ENCODE results near the gene CLCA2.

- no peak for TF ChIP-seq EZH2phosphoT487 (IDR thresholded peaks at IDR 0.05; ENCODE audit: borderline replicate concordance, low read depth)
- TF ChIP-seq CTCF (IDR thresholded peaks at IDR 0.05), result no peak
- TF ChIP-seq ELF1 (IDR thresholded peaks at IDR 0.05), result no peak
- TF ChIP-seq JUND (IDR thresholded peaks at IDR 0.05), result no peak
- TF ChIP-seq ZBTB33 (IDR thresholded peaks at IDR 0.05; ENCODE audit: borderline replicate concordance, low read depth), result no peak
- no peak for TF ChIP-seq EP300 (IDR thresholded peaks at IDR 0.05; ENCODE audit: borderline replicate concordance in 1 of 2, low read depth in 1 of 2, low read length in 1 of 2)
- no peak for TF ChIP-seq POLR2AphosphoS5 (IDR thresholded peaks at IDR 0.05; ENCODE audit: low read depth, low read length)
Measured at GRCh38 chr1:86478416-86479156, 54.6 kb downstream of the CLCA2 start.

Data from SK-N-SH (cell line).